Measurements from ENCODE around the gene ZNF48. TPM values are rescaled to one million over a fixed set of nuclear protein-coding genes. Genes with fewer than 3 reads are reported as not detected.
A peak's percentile ranks its signal among the peaks of the same experiment; 100 is the strongest.

ZNF48 gene
- polyA plus RNA-seq, 1 donor from 2014 or later: 42.3 TPM

DNA sequence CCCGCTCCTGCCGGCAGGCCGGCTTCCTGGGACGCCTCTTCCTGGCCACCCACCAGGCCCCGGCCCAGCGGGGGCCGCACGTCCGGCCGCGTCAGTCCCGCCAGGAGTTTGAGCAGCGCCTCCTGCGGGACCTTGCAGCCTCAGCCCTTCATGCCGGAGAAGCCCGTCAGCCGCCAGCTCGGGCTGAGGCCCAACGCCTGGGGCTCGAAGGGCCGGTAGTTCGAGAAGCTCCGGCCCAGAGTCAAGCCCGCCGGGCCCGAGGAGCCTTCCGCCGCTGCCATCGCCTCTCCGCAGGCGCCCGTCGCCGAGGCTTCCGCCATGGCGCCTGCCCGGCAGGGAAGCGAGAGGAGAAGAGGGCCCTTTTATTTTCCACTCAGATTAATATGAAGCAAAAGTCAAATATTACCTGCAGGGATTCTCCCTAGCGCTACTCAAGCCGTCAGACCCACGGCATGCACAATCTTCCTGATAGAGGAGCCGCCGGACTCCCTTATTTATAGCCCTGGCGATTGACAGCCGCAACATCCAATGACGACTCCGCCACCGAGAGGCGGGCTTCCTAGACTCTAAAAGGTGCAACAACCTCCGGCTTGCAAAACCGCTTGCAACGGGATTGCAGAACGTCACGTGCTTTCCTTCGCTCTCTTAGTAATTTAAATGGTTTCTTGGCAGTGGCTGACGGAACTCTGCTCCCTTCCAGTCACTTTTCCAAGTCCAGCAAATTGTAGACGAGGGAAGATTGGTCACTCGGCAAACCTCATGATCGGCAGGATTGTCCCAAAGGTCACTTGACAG, 50.4 kb downstream of the ZNF48 start, which contains the start of gene SEPHS2:
SEPHS2 (minus strand) TSS at position 467 of the 795 bp plus-strand sequence; CDS start at position 320, 147 bp downstream.
- Histone ChIP-seq H3K36me3 (ENCODE audit: insufficient read depth, low read length) (no peaks in the 10 kb centered on the region), H3K9me2 (ENCODE audit: insufficient read depth, low read length) (no peaks in the 10 kb centered on the region), H4K20me1 (ENCODE audit: insufficient read depth) (no peaks in the 10 kb centered on the region), H3F3A (ENCODE audit: insufficient read depth, low read length, poor library complexity, severe bottlenecking) (no peaks in the 10 kb centered on the region), H3K27ac (ENCODE audit: low read length) (peak within 1 kb of the TSS; percentile 90), H3K9ac (ENCODE audit: low read length) (peak within 1 kb of the TSS; percentile 89), H3K4me3 (ENCODE audit: low read length) (peak within 1 kb of the TSS; percentile 78), H3K27me3 (ENCODE audit: insufficient read depth, low read depth, low read length) (no peaks in the 10 kb centered on the region), H3K4me2 (ENCODE audit: low read length) (peak within 1 kb of the TSS; percentile 77), H2AFZ (ENCODE audit: low read depth, low read length) (peak within 1 kb of the TSS; percentile 69), H3K79me2 (replicated peaks; ENCODE audit: insufficient read depth, low read length) (no peaks in the 10 kb centered on the region), H3K9me3 (ENCODE audit: low read length) (no peaks in the 10 kb centered on the region)
- no peak for TF ChIP-seq EP300 (conservative IDR thresholded peaks at IDR 0.05; ENCODE audit: poor library complexity, severe bottlenecking)
- TF ChIP-seq EZH2 (IDR thresholded peaks at IDR 0.05; ENCODE audit: borderline replicate concordance, insufficient read depth, low read length, poor library complexity, severe bottlenecking): no peak
- TF ChIP-seq TAF1 (IDR thresholded peaks at IDR 0.05; ENCODE audit: low read depth): peak; percentile 75
- peak; percentile 59 for TF ChIP-seq MXI1 (conservative IDR thresholded peaks at IDR 0.05; ENCODE audit: poor library complexity, severe bottlenecking)
- peak; percentile 65 for TF ChIP-seq REST (IDR thresholded peaks at IDR 0.05; ENCODE audit: borderline replicate concordance)
- TF ChIP-seq, protein P1, sequence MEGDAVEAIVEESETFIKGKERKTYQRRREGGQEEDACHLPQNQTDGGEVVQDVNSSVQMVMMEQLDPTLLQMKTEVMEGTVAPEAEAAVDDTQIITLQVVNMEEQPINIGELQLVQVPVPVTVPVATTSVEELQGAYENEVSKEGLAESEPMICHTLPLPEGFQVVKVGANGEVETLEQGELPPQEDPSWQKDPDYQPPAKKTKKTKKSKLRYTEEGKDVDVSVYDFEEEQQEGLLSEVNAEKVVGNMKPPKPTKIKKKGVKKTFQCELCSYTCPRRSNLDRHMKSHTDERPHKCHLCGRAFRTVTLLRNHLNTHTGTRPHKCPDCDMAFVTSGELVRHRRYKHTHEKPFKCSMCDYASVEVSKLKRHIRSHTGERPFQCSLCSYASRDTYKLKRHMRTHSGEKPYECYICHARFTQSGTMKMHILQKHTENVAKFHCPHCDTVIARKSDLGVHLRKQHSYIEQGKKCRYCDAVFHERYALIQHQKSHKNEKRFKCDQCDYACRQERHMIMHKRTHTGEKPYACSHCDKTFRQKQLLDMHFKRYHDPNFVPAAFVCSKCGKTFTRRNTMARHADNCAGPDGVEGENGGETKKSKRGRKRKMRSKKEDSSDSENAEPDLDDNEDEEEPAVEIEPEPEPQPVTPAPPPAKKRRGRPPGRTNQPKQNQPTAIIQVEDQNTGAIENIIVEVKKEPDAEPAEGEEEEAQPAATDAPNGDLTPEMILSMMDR (IDR thresholded peaks at IDR 0.05; ENCODE audit: poor library complexity, severe bottlenecking): peak; percentile 62
- TF ChIP-seq POLR2AphosphoS5 (IDR thresholded peaks at IDR 0.05): peak; percentile 92
- TF ChIP-seq RAD21 (conservative IDR thresholded peaks at IDR 0.05): peak; percentile 44
- peak; percentile 51 for TF ChIP-seq SMC3 (conservative IDR thresholded peaks at IDR 0.05; ENCODE audit: poor library complexity)

- H4K20me1 ChIP-seq (ENCODE audit: insufficient read depth): no peaks in the 10 kb centered on the region
Measured at GRCh38 chr16:30446203-30446595, 51.0 kb downstream of the ZNF48 start.

More at GRCh38 chr16:30446203-30446595, 51.0 kb downstream of the ZNF48 start:
- peak overlapping the region; percentile 78 for H3K4me3 ChIP-seq (ENCODE audit: low read length)
- H3K79me2 ChIP-seq (replicated peaks; ENCODE audit: insufficient read depth, low read length): no peaks in the 10 kb centered on the region
- TF ChIP-seq MXI1 (conservative IDR thresholded peaks at IDR 0.05; ENCODE audit: poor library complexity, severe bottlenecking) (no peak), RAD21 (conservative IDR thresholded peaks at IDR 0.05) (no peak), SMC3 (conservative IDR thresholded peaks at IDR 0.05; ENCODE audit: poor library complexity) (no peak), EP300 (conservative IDR thresholded peaks at IDR 0.05; ENCODE audit: poor library complexity, severe bottlenecking) (no peak), TAF1 (IDR thresholded peaks at IDR 0.05; ENCODE audit: low read depth) (no peak), REST (IDR thresholded peaks at IDR 0.05; ENCODE audit: borderline replicate concordance) (no peak), POLR2AphosphoS5 (IDR thresholded peaks at IDR 0.05) (no peak), EZH2 (IDR thresholded peaks at IDR 0.05; ENCODE audit: borderline replicate concordance, insufficient read depth, low read length, poor library complexity, severe bottlenecking) (no peak)
- TF ChIP-seq, protein P1 (IDR thresholded peaks at IDR 0.05; ENCODE audit: poor library complexity, severe bottlenecking): no peak
- H3K36me3 ChIP-seq (ENCODE audit: insufficient read depth, low read length): no peaks in the 10 kb centered on the region
- peak overlapping the region; percentile 90 for H3K27ac ChIP-seq (ENCODE audit: low read length)
- no peaks in the 10 kb centered on the region for H3K9me3 ChIP-seq (ENCODE audit: low read length)
- peak overlapping the region; percentile 89 for H3K9ac ChIP-seq (ENCODE audit: low read length)
- no peaks in the 10 kb centered on the region for H3K27me3 ChIP-seq (ENCODE audit: insufficient read depth, low read depth, low read length)
- H3K4me2 ChIP-seq (ENCODE audit: low read length): peak overlapping the region; percentile 66
- H3K9me2 ChIP-seq (ENCODE audit: insufficient read depth, low read length): no peaks in the 10 kb centered on the region
- H2AFZ ChIP-seq (ENCODE audit: low read depth, low read length): peak overlapping the region; percentile 43
- no peaks in the 10 kb centered on the region for H3F3A ChIP-seq (ENCODE audit: insufficient read depth, low read length, poor library complexity, severe bottlenecking)
